ENCODE data around the gene FHIP1A. TPM values are rescaled to one million over a fixed set of nuclear protein-coding genes. Genes with fewer than 3 reads are reported as not detected.
"Not testable (repeated sequence)": the region's sequence is repeated elsewhere in the genome, so short reads cannot be mapped to it uniquely, and the experiment has no call there.

Gene FHIP1A
- total RNA-seq, 3 donors from 2014 or later: 0.32 to 50.2 (median 22.3) TPM

- no peak overlapping the region for H3K27ac ChIP-seq
- no peak overlapping the region for H3K4me3 ChIP-seq
- no peaks in the 10 kb centered on the region for H3K9me3 ChIP-seq
- no peaks in the 10 kb centered on the region for H3K27me3 ChIP-seq
- TF ChIP-seq, protein P1, sequence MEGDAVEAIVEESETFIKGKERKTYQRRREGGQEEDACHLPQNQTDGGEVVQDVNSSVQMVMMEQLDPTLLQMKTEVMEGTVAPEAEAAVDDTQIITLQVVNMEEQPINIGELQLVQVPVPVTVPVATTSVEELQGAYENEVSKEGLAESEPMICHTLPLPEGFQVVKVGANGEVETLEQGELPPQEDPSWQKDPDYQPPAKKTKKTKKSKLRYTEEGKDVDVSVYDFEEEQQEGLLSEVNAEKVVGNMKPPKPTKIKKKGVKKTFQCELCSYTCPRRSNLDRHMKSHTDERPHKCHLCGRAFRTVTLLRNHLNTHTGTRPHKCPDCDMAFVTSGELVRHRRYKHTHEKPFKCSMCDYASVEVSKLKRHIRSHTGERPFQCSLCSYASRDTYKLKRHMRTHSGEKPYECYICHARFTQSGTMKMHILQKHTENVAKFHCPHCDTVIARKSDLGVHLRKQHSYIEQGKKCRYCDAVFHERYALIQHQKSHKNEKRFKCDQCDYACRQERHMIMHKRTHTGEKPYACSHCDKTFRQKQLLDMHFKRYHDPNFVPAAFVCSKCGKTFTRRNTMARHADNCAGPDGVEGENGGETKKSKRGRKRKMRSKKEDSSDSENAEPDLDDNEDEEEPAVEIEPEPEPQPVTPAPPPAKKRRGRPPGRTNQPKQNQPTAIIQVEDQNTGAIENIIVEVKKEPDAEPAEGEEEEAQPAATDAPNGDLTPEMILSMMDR (IDR thresholded peaks at IDR 0.05): no peak
- TF ChIP-seq POLR2AphosphoS5 (IDR thresholded peaks at IDR 0.05): no peak
- no peak for TF ChIP-seq POLR2A (IDR thresholded peaks at IDR 0.05)
- H3K36me3 ChIP-seq: no peaks in the 10 kb centered on the region
- DNase-seq (ENCODE audit: low spot score in 2 of 2): no peak
- H3K4me1 ChIP-seq: no peaks in the 10 kb centered on the region
- intact Hi-C loops (cut with DNase I; ENCODE audit: low total_unique reads): no loop called here
Measured at GRCh38 chr4:151376540-151376939, 32.4 kb upstream of the FHIP1A start.

DNA sequence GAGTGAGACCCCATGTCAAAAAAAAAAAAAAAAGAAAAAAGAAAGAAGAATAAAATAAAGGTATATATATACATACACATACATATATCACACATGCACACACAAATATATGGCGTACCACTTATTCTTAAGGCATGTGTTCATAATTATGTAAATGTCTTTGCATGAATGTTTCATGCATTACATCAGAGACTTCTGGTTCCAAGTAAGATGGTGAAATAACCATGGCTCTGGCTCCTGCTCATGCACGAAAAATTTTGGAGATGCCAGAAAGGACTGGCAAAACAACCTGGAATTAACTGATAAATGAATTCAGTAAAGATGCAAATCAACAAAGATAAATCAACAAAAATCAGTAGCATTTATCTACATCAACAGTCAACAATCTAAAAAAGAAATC lies 19.7 kb upstream of the FHIP1A start:
- DNase-seq (ENCODE audit: low spot score in 2 of 2): no peak
- H3K27me3 ChIP-seq: no peaks in the 10 kb centered on the region
- no peaks in the 10 kb centered on the region for H3K4me1 ChIP-seq
- TF ChIP-seq, protein P1 (IDR thresholded peaks at IDR 0.05): no peak
- TF ChIP-seq POLR2A (IDR thresholded peaks at IDR 0.05): no peak
- no peak for TF ChIP-seq POLR2AphosphoS5 (IDR thresholded peaks at IDR 0.05)
- H3K36me3 ChIP-seq: no peaks in the 10 kb centered on the region
- no peak overlapping the region for H3K27ac ChIP-seq
- H3K4me3 ChIP-seq: no peak overlapping the region
- intact Hi-C loops (cut with DNase I; ENCODE audit: low total_unique reads): no loop called here
- no peaks in the 10 kb centered on the region for H3K9me3 ChIP-seq

DNA sequence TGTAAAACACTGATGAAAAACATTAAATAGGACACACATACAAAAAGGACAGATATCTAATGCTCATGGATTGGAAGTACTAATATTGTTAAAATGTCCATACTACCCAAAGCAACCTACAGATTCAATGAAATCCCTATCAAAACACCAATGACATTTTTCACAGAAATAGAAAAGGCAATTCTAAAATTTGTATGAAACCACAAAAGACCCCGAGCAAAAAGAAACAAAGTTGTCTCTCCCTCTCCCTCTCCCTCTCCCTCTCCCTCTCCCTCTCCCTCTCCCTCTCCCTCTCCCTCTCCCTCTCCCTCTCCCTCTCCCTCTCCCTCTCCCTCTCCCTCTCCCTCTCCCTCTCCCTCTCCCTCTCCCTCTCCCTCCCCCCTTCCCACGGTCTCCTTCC lies 19.2 kb upstream of the FHIP1A start:
- H3K9me3 ChIP-seq; intact Hi-C loops (cut with DNase I; ENCODE audit: low total_unique reads); H3K4me1 ChIP-seq; H3K27ac ChIP-seq; DNase-seq (ENCODE audit: low spot score in 2 of 2); H3K36me3 ChIP-seq; H3K4me3 ChIP-seq; H3K27me3 ChIP-seq: not testable (repeated sequence)

DNA sequence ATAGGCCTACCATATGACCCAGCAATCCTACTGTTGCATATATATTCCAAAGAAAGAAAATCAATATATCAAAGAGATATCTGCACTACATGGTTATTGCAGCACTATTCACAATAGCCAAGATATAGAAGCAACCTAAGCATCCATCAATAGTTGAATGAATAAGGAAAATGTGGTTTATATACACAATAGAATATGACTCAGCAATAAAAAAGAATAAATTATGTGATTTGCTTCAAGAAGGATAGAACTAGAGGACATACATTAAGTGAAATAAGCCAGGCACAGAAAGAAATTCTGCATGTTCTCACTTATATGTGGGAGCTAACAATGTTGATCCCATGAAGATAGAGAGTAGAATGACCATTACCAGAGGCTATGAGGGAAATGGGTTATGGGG lies 13.1 kb upstream of the FHIP1A start:
- TF ChIP-seq POLR2AphosphoS5 (IDR thresholded peaks at IDR 0.05): no peak
- TF ChIP-seq, protein P1 (IDR thresholded peaks at IDR 0.05): no peak
- no peak for TF ChIP-seq POLR2A (IDR thresholded peaks at IDR 0.05)
- no peak overlapping the region for H3K4me3 ChIP-seq
- intact Hi-C loops (cut with DNase I; ENCODE audit: low total_unique reads): no loop called here

DNA sequence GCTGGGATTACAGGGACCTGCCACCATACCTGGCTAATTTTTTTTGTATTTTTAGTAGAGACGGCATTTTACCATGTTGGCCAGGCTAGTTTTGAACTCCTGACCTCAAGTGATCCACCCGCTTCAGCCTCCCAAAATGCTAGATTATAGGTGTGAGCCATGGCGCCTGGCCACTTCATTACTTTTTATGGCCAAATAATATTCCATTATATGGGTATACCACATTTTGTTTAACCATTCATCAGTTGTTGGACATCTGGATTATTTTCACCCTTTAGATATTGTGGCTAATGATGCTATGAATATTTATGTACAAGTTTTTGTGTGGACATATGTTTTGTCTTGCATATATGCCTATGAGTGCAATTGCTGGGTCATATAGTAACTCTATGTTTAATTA lies 8.6 kb upstream of the FHIP1A start:
- intact Hi-C loops (cut with DNase I; ENCODE audit: low total_unique reads): no loop called here
- TF ChIP-seq POLR2AphosphoS5 (IDR thresholded peaks at IDR 0.05) (no peak), POLR2A (IDR thresholded peaks at IDR 0.05) (no peak)
- TF ChIP-seq, protein P1 (IDR thresholded peaks at IDR 0.05): no peak
- Histone ChIP-seq H3K27ac (no peak overlapping the region), H3K4me3 (no peak overlapping the region), H3K27me3 (no peaks in the 10 kb centered on the region), H3K9me3 (no peaks in the 10 kb centered on the region), H3K36me3 (no peaks in the 10 kb centered on the region), H3K4me1 (no peaks in the 10 kb centered on the region)
- no peak for DNase-seq (ENCODE audit: low spot score in 2 of 2)

More for the DNA sequence above, 13.1 kb upstream of the FHIP1A start:
- Histone ChIP-seq H3K9me3 (no peaks in the 10 kb centered on the region), H3K27me3 (no peaks in the 10 kb centered on the region), H3K27ac (no peak overlapping the region), H3K36me3 (no peaks in the 10 kb centered on the region), H3K4me1 (no peaks in the 10 kb centered on the region)
- DNase-seq (ENCODE audit: low spot score in 2 of 2): no peak

DNA sequence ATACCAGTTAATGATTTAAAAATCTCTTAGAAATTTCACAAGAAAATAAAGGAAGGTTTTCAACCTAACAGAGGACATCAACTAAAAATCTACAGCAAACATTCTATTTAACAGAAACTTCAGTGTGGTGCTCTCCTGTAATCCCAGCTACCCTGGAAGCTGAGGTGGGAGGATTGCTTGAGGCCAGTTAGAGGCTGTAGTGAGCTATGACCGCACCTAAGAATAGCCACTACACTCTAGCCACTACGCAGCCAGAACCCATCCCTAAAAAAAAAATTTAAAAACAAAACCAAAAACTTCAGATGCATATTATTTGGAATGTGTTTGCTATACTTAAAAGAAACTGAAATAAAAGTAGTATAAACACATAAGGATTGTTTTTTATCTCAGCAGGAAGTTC lies 7.2 kb upstream of the FHIP1A start:
- H3K27me3 ChIP-seq: no peaks in the 10 kb centered on the region
- H3K9me3 ChIP-seq: no peaks in the 10 kb centered on the region
- intact Hi-C loops (cut with DNase I; ENCODE audit: low total_unique reads): no loop called here
- no peak overlapping the region for H3K4me3 ChIP-seq
- TF ChIP-seq, protein P1 (IDR thresholded peaks at IDR 0.05): no peak
- TF ChIP-seq POLR2A (IDR thresholded peaks at IDR 0.05) (no peak), POLR2AphosphoS5 (IDR thresholded peaks at IDR 0.05) (no peak)
- H3K4me1 ChIP-seq: no peaks in the 10 kb centered on the region
- H3K27ac ChIP-seq: no peak overlapping the region
- no peak for DNase-seq (ENCODE audit: low spot score in 2 of 2)
- no peaks in the 10 kb centered on the region for H3K36me3 ChIP-seq
